Measurements from ENCODE around the gene FAM9C.

The FAM9C gene

DNA sequence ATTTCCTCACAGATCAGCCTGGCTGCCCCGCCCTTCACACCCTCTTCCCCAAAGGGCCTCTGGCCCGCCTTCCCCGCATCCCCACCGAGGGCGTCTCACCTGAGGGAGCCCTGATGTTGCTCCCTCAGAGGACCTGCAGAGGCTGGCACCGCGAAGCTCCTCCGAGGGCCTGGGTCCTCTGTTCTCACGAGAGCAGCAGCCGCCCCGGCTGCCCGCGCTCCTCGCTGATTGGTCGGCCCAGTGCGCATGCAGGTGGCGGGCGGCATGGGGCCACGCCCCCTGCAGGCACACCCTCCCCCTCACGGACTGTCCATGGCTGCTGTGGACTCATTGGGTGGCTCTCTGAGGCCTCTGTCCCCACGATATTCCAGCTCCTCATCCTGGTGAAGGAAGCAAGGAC is at the start of gene FAM9C:
TSS of gene FAM9C (minus strand) at position 180 of the 400 bp plus-strand sequence. CDS start 831 bp downstream, outside the sequence.
- no peak within 1 kb of the TSS for H3K4me2 ChIP-seq (ENCODE audit: low read length)
- no peak for TF ChIP-seq EZH2phosphoT487 (IDR thresholded peaks at IDR 0.05; ENCODE audit: low read depth)
- TF ChIP-seq, protein P1, sequence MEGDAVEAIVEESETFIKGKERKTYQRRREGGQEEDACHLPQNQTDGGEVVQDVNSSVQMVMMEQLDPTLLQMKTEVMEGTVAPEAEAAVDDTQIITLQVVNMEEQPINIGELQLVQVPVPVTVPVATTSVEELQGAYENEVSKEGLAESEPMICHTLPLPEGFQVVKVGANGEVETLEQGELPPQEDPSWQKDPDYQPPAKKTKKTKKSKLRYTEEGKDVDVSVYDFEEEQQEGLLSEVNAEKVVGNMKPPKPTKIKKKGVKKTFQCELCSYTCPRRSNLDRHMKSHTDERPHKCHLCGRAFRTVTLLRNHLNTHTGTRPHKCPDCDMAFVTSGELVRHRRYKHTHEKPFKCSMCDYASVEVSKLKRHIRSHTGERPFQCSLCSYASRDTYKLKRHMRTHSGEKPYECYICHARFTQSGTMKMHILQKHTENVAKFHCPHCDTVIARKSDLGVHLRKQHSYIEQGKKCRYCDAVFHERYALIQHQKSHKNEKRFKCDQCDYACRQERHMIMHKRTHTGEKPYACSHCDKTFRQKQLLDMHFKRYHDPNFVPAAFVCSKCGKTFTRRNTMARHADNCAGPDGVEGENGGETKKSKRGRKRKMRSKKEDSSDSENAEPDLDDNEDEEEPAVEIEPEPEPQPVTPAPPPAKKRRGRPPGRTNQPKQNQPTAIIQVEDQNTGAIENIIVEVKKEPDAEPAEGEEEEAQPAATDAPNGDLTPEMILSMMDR (IDR thresholded peaks at IDR 0.05; ENCODE audit: low read depth, low read length), result no peak
- 0 out of 2 replicates have a peak, but pooled peaks cover 4% of the 10 kb centered on the region for H3K4me1 ChIP-seq (ENCODE audit: low read length)
- H4K20me1 ChIP-seq (ENCODE audit: insufficient read depth, low read length), result no peaks in the 10 kb centered on the region
- H2AFZ ChIP-seq (ENCODE audit: low read depth, low read length), result no peak within 1 kb of the TSS
- no peaks in the 10 kb centered on the region for H3K79me2 ChIP-seq (ENCODE audit: low read length)
- no peak within 1 kb of the TSS for H3K27ac ChIP-seq (ENCODE audit: low read length)
- H3K4me3 ChIP-seq (ENCODE audit: low read length), result no peak within 1 kb of the TSS
- no peaks in the 10 kb centered on the region for H3K9me3 ChIP-seq (ENCODE audit: insufficient read depth, low read length)
- H3K36me3 ChIP-seq (replicated peaks; ENCODE audit: low read depth, low read length), result no peaks in the 10 kb centered on the region
- no peak within 1 kb of the TSS for H3K9ac ChIP-seq (ENCODE audit: low read length)
- H3K27me3 ChIP-seq (ENCODE audit: low read depth, low read length), result no peaks in the 10 kb centered on the region

DNA sequence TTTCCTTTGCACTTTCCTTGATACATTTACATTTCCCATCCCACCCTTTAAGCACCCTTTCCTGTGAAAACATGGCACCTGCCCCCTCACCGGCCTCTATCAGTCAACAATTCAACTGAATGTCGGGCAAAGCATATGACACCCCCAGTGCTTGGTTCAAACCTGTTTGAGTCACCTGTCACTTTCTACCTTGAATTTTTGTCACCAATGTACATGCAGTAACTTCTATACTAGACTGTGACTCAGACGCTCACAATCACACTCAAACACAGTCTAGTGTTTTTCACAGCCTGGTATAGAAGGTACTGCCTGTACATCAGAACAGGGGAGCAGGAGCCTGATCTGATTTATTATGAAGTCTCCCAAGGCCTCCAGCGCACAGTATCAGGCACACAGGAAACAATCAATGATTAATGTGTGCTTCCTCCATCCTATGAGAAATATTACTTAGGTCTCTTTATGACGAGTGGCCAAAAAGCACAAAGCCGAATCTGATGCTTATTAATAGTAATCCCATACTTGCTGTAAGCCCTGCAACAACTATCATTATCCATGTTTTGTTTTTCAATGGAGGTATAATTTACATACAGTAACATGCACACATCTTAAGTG is 49.2 kb upstream of the FAM9C start:
- Histone ChIP-seq H3K27me3 (ENCODE audit: low read depth, low read length) (no peaks in the 10 kb centered on the region), H3K4me2 (ENCODE audit: low read length) (no peak overlapping the region), H3K9me3 (ENCODE audit: insufficient read depth, low read length) (no peaks in the 10 kb centered on the region), H3K27ac (ENCODE audit: low read length) (0 out of 2 replicates have a peak overlapping the region, but pooled peaks have one; percentile 99), H4K20me1 (ENCODE audit: insufficient read depth, low read length) (no peaks in the 10 kb centered on the region), H3K9ac (ENCODE audit: low read length) (no peak overlapping the region), H3K4me1 (ENCODE audit: low read length) (peaks cover 53% of the 10 kb centered on the region), H3K79me2 (ENCODE audit: low read length) (no peaks in the 10 kb centered on the region; the same call in 1 of the 2 replicates), H2AFZ (ENCODE audit: low read depth, low read length) (no peak overlapping the region), H3K4me3 (ENCODE audit: low read length) (no peak overlapping the region), H3K36me3 (replicated peaks; ENCODE audit: low read depth, low read length) (peaks cover 2% of the 10 kb centered on the region)
- TF ChIP-seq EZH2phosphoT487 (IDR thresholded peaks at IDR 0.05; ENCODE audit: low read depth), result no peak
- TF ChIP-seq, protein P1 (IDR thresholded peaks at IDR 0.05; ENCODE audit: low read depth, low read length), result no peak

GRCh38 chrX:13092455-13092941 is 48.1 kb upstream of the FAM9C start:
- H3K4me3 ChIP-seq (ENCODE audit: low read length), result peak overlapping the region; percentile 57
- H3K9me3 ChIP-seq (ENCODE audit: insufficient read depth, low read length), result no peaks in the 10 kb centered on the region
- no peaks in the 10 kb centered on the region for H3K27me3 ChIP-seq (ENCODE audit: low read depth, low read length)
- H3K4me2 ChIP-seq (ENCODE audit: low read length), result peak overlapping the region; percentile 65
- H3K27ac ChIP-seq (ENCODE audit: low read length), result peak overlapping the region; percentile 99
- H3K4me1 ChIP-seq (ENCODE audit: low read length), result peaks cover 64% of the 10 kb centered on the region
- peak overlapping the region; percentile 93 for H3K9ac ChIP-seq (ENCODE audit: low read length)
- peaks cover 2% of the 10 kb centered on the region for H3K36me3 ChIP-seq (replicated peaks; ENCODE audit: low read depth, low read length)
- no peaks in the 10 kb centered on the region for H4K20me1 ChIP-seq (ENCODE audit: insufficient read depth, low read length)
- TF ChIP-seq, protein P1 (IDR thresholded peaks at IDR 0.05; ENCODE audit: low read depth, low read length), result peak; percentile 60
- TF ChIP-seq EZH2phosphoT487 (IDR thresholded peaks at IDR 0.05; ENCODE audit: low read depth), result no peak
- no peaks in the 10 kb centered on the region; the same call in 1 of the 2 replicates for H3K79me2 ChIP-seq (ENCODE audit: low read length)
- H2AFZ ChIP-seq (ENCODE audit: low read depth, low read length), result no peak overlapping the region; the same call in 1 of the 2 replicates

DNA sequence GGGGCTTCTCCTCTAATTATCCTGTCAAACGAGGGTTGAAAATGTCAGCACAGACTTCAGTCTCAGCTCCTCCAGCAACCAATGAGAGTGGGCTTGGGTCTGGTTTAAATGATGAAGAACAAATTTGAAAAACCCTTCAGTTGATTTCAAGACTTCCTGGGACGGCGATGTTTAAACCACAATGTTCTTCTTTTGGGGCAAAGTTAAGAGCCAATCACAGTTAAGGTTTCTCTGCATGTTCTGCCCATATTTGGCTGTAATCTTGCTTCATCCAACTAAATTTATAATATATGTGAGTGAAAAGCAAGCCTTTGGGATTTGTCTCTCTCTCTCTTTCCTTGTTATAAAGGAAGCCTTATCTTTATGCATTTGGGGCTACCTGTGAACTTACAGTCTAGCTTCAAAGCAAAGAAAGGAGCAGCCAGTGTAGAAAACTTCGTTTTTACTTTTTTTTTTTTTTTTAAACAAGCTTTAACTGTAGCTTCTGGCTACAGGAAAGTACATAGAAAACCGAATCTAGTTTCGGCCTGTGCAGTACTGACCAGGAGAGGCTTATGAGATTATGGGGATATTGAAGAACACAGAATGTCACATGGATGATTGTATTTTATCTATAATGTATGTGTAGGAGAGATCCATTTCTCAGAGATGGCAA is 46.8 kb upstream of the FAM9C start:
- Histone ChIP-seq H2AFZ (ENCODE audit: low read depth, low read length) (peak overlapping the region; percentile 9; the same call in 1 of the 2 replicates), H3K4me1 (ENCODE audit: low read length) (peaks cover 76% of the 10 kb centered on the region), H3K9ac (ENCODE audit: low read length) (peak overlapping the region; percentile 93), H3K9me3 (ENCODE audit: insufficient read depth, low read length) (no peaks in the 10 kb centered on the region), H3K79me2 (ENCODE audit: low read length) (no peaks in the 10 kb centered on the region; the same call in 1 of the 2 replicates), H3K4me3 (ENCODE audit: low read length) (peak overlapping the region; percentile 57), H3K27ac (ENCODE audit: low read length) (peak overlapping the region; percentile 99), H3K27me3 (ENCODE audit: low read depth, low read length) (no peaks in the 10 kb centered on the region), H4K20me1 (ENCODE audit: insufficient read depth, low read length) (no peaks in the 10 kb centered on the region), H3K36me3 (replicated peaks; ENCODE audit: low read depth, low read length) (peaks cover 2% of the 10 kb centered on the region), H3K4me2 (ENCODE audit: low read length) (peak overlapping the region; percentile 65)
- TF ChIP-seq, protein P1 (IDR thresholded peaks at IDR 0.05; ENCODE audit: low read depth, low read length), result no peak
- no peak for TF ChIP-seq EZH2phosphoT487 (IDR thresholded peaks at IDR 0.05; ENCODE audit: low read depth)

Data from OCI-LY3 (cell line).